GM23338 (cell line): ENCODE data around the gene ZBTB12. TPM values are rescaled to one million over a fixed set of nuclear protein-coding genes. Genes with fewer than 3 reads are reported as not detected.

Experiments used
- ATAC-seq: fragments of 200-7000 bp; cut with Tn5 transposase; 3 replicates; pipeline ENCODE4 v1.9.1; 2020
- DNase-seq: peaks from one replicate; pipeline ENCODE4 v3.0.0-alpha.2; 2015; ENCODE audit warnings: low spot score
- H2AFZ ChIP-seq: fragments of 200-600 bp; sonication (generic); 2 replicates; pipeline ENCODE4 v1.8.0; 2016; ENCODE audit warnings: antibody characterized with exemption, mild to moderate bottlenecking, moderate library complexity
- H3F3A ChIP-seq: fragments of 200-600 bp; sonication (generic); replicated peaks from 2 replicates; pipeline ENCODE4 v1.8.0; 2017; ENCODE audit warnings: antibody characterized with exemption, mixed run types, low read depth
- H3K27ac ChIP-seq: fragments of 200-600 bp; sonication (generic); 2 replicates; pipeline ENCODE4 v1.6.1; 2016; ENCODE audit warnings: low read depth
- H3K27me3 ChIP-seq: fragments of 200-600 bp; sonication (generic); 2 replicates; pipeline ENCODE4 v1.8.0; 2016; ENCODE audit warnings: mild to moderate bottlenecking, mixed run types, moderate library complexity; ENCODE audit not compliant: insufficient read depth
- H3K36me3 ChIP-seq: fragments of 200-600 bp; sonication (generic); 2 replicates; pipeline ENCODE4 v1.8.0; 2016; ENCODE audit warnings: mild to moderate bottlenecking; ENCODE audit not compliant: insufficient read depth
- H3K4me1 ChIP-seq: fragments of 200-600 bp; sonication (generic); 2 replicates; pipeline ENCODE4 v1.8.0; 2016; ENCODE audit warnings: mild to moderate bottlenecking, moderate library complexity; ENCODE audit not compliant: insufficient read depth
- H3K4me2 ChIP-seq: fragments of 200-600 bp; sonication (generic); 2 replicates; pipeline ENCODE4 v1.7.1; 2017; ENCODE audit warnings: mixed run types
- H3K4me3 ChIP-seq: fragments of 200-600 bp; sonication (generic); 2 replicates; pipeline ENCODE4 v1.6.1; 2016; ENCODE audit warnings: mixed run types
- H3K79me2 ChIP-seq: fragments of 200-600 bp; sonication (generic); replicated peaks from 2 replicates; pipeline ENCODE4 v1.8.0; 2017; ENCODE audit warnings: mild to moderate bottlenecking; ENCODE audit not compliant: insufficient read depth
- H3K9me2 ChIP-seq: fragments of 200-600 bp; sonication (generic); 2 replicates; pipeline ENCODE4 v1.8.0; 2017; ENCODE audit not compliant: insufficient read depth
- H4K20me1 ChIP-seq: fragments of 200-600 bp; sonication (generic); replicated peaks from 2 replicates; pipeline ENCODE4 v1.8.0; 2017; ENCODE audit warnings: mild to moderate bottlenecking; ENCODE audit not compliant: insufficient read depth
- H3K27ac Mint-ChIP-seq: 2 replicates; pipeline ENCODE4 v1.8.0; 2020; ENCODE audit warnings: inconsistent platforms, mild to moderate bottlenecking, moderate library complexity, mixed read lengths
- H3K27me3 Mint-ChIP-seq: 3 replicates; pipeline ENCODE4 v1.8.0; 2022; ENCODE audit warnings: low read depth, mild to moderate bottlenecking, moderate library complexity, mixed read lengths, inconsistent platforms; ENCODE audit not compliant: insufficient read depth, poor library complexity
- H3K36me3 Mint-ChIP-seq: 3 replicates; pipeline ENCODE4 v1.8.0; 2021; ENCODE audit warnings: low read depth, mild to moderate bottlenecking, inconsistent platforms, moderate library complexity, mixed read lengths
- H3K4me1 Mint-ChIP-seq: 3 replicates; pipeline ENCODE4 v1.8.0; 2020; ENCODE audit warnings: mild to moderate bottlenecking, inconsistent platforms, mixed read lengths
- H3K4me3 Mint-ChIP-seq: 3 replicates; pipeline ENCODE4 v1.8.0; 2021; ENCODE audit warnings: moderate library complexity, mild to moderate bottlenecking, inconsistent platforms, mixed read lengths
- H3K9me3 Mint-ChIP-seq: 3 replicates; pipeline ENCODE4 v1.8.0; 2020; ENCODE audit warnings: moderate library complexity, mild to moderate bottlenecking, inconsistent platforms, mixed read lengths
- ETS1 ChIP-seq: IDR thresholded peaks from 2 replicates; pipeline ENCODE4 v1.6.1; 2016; ENCODE audit warnings: antibody characterized with exemption
- EZH2phosphoT487 ChIP-seq: fragments of 200-600 bp; sonication (generic); IDR thresholded peaks from one replicate; pipeline ENCODE4 v1.8.1; 2018; ENCODE audit warnings: antibody characterized with exemption; ENCODE audit not compliant: unreplicated experiment
- POLR2AphosphoS5 ChIP-seq: IDR thresholded peaks from 2 replicates; pipeline ENCODE4 v1.6.1; 2016; ENCODE audit warnings: antibody characterized with exemption, low read depth
- STAT1 ChIP-seq: IDR thresholded peaks from one replicate; pipeline ENCODE4 v1.6.1; 2016; ENCODE audit warnings: antibody characterized with exemption; ENCODE audit not compliant: unreplicated experiment
- ZNF331 ChIP-seq: fragments of 250-450 bp; sonication (Bioruptor Pico); IDR thresholded peaks from 2 replicates; pipeline ENCODE4 v1.5.0; 2020; ENCODE audit warnings: low read depth, mild to moderate bottlenecking, moderate library complexity
- ZNF462 ChIP-seq: fragments of 250-450 bp; sonication (Bioruptor Pico); IDR thresholded peaks from 2 replicates; pipeline ENCODE4 v1.5.0; 2020; ENCODE audit warnings: mild to moderate bottlenecking, moderate library complexity
- polyA plus RNA-seq: library from polyadenylated mRNA; unstranded; fragments of >200 nt; fragmentation: Nextera tagmentation; extraction: Ambion mirVana; gene quantifications from 2 replicates; pipeline ENCODE4 v1.2.1, GENCODE V29; 2016
- total RNA-seq: library from RNA; depleted of rRNA; stranded (reverse); fragments of >200 nt; shearing (Covaris generic); gene quantifications from 2 replicates; pipeline ENCODE4 v1.2.3, GENCODE V29; 2014

The ZBTB12 gene
- total and polyA plus RNA-seq, 2 experiments from 2014 or later: 0.18 to 14.4 TPM

GRCh38 chr6:31851485-31851832, 50.4 kb downstream of the ZBTB12 start (continued):
- TF ChIP-seq ZNF462 (CRISPR knock-in tag) (no peak), EZH2phosphoT487 (no peak)

GRCh38 chr6:31850765-31851484, 51.0 kb downstream of the ZBTB12 start:
- no peaks in the 10 kb centered on the region for H3K36me3 ChIP-seq
- no peak overlapping the region for H3K27ac ChIP-seq
- Mint-ChIP-seq H3K27ac (no peak overlapping the region), H3K4me1 (no peaks in the 10 kb centered on the region), H3K27me3 (peaks cover 3% of the 10 kb centered on the region), H3K9me3 (peaks cover 21% of the 10 kb centered on the region), H3K4me3 (no peak overlapping the region), H3K36me3 (peaks cover 19% of the 10 kb centered on the region)
- H3K79me2 ChIP-seq: no peaks in the 10 kb centered on the region
- no peak for ATAC-seq
- peaks cover 8% of the 10 kb centered on the region; the same call in 1 of the 2 replicates for H3F3A ChIP-seq
- 0 out of 2 replicates have a peak, but pooled peaks cover 3% of the 10 kb centered on the region for H3K4me1 ChIP-seq
- H3K27me3 ChIP-seq: no peaks in the 10 kb centered on the region
- no peak overlapping the region; the same call in 1 of the 2 replicates for H3K4me3 ChIP-seq
- H3K9me2 ChIP-seq: no peaks in the 10 kb centered on the region
- peak overlapping the region; percentile 92; the same call in 1 of the 2 replicates for H2AFZ ChIP-seq
- no peak for DNase-seq
- TF ChIP-seq ZNF462 (CRISPR knock-in tag) (no peak), POLR2AphosphoS5 (no peak), EZH2phosphoT487 (no peak), ZNF331 (CRISPR knock-in tag) (no peak), STAT1 (no peak), ETS1 (no peak)
- H3K4me2 ChIP-seq: peak overlapping the region; percentile 78; the same call in 1 of the 2 replicates
- H4K20me1 ChIP-seq: no peaks in the 10 kb centered on the region
